Stimulated activated CD4-positive, alpha-beta T cell treated with anti-CD3 and anti-CD28 coated beads, Interleukin-4, amount 100 ng/mL, for 1 hour (primary cell): Measurements from ENCODE around the gene MXI1.

Experiments
- DNase-seq: peaks from one replicate; pipeline ENCODE4 v3.0.0-alpha.2; 2020

Gene MXI1

DNA sequence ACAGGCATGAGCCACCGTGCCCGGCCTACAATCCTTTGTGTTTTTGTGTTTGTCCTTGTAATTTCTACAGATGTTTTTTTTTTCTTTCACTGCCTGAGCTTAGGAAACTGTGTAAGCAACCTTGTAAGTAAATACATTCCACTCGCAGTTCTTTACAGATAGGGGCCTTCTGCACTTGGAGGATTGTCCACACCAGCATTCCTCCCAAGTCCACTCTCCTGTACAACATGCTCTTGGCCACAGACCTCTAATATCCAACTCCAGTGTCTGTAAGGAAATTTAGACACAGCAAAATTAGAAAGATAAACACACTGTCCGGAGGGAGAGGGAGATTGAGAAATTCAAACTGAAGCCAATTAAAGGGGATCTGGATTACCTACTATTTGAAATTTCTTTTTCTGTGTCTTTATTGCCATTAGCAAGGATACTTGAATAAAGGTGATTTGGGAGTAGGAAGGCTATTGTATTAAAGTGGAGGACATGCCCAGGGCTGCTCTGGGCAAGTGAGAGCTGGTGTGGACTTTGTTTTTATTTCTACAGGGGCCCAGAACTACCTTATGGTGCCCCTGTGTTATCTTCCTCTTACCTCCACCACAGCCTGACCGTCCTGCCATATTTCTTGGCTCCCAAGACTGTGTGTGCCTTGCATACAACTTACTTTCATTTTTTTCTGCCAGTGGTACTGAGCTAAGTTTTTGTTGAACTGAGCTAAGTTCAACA is 9.7 kb downstream of the MXI1 start:
- DNase-seq = no peak

DNA sequence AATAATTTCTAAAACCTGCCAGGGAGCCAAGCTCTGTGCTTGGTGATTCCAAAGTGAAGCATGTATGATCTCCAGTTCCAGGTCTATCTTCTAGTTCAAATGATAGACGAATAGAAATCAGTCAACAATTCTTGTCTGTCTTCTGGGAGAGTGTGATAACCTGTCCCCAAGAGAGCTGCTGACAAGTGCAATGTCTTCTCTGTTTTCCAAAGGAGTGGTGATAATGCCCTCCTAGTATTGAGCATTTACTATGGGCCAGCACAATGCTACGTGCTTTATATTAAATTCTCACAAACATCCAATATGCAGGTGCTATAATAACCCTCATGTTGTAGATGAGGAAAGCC is 10.2 kb downstream of the MXI1 start:
- no peak for DNase-seq

DNA sequence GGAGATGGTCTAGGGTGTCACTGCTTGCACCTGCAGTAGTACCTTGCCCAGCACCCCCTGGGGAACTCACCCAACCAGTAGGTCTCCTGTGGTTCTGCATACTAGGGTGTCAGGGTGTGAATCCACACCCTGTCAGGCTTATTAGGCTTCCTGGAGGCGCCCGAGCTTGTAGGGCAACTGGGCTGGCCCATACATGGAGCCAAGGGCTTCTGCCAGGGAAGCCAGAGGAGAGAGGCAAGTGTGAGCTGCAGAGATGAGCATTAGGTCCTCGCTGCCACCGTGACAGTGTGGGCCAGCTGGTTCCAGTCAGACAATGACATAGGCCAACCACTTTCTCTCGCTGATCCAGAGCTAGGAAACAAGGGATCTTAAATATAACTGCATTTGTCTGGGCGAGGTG is 11.2 kb downstream of the MXI1 start:
- no peak for DNase-seq

DNA sequence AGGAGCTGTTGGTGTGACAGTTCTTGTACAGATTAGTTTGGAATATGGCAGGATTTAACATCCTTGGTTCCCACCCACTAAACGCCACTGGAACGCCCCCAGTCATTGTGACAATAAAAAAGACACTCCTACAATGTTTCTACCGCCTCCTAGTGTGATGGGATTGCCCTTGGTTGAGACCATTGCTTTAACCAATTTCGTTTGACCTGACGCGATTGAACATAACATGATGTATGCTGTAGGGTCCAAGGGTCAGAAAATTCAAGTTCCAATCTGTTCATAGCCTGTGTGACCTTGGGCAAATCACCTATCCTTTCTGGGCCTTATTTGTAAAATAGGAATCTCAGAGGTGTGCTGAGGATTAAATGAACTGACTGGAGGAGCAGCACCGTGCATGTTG is 12.5 kb downstream of the MXI1 start:
- no peak for DNase-seq

DNA sequence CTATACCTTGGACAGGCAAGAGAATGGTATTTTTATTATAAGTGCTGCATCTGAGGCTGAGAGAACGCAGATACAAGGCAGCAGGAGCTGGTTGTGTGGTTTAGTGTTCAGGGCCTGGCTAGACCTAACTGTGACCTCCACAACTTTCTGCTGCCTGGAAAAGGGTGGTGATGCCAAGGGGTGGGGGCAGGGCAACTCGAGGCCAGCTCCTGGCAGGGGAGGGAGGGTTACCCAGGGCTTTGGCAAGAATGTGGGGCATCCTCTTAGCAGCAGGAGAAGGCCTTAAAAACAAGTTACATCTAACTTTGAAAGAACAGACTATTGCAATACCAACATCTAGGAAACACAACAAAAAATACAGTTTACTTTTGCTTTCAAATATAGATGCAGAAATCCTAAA is 13.0 kb downstream of the MXI1 start:
- DNase-seq = no peak

DNA sequence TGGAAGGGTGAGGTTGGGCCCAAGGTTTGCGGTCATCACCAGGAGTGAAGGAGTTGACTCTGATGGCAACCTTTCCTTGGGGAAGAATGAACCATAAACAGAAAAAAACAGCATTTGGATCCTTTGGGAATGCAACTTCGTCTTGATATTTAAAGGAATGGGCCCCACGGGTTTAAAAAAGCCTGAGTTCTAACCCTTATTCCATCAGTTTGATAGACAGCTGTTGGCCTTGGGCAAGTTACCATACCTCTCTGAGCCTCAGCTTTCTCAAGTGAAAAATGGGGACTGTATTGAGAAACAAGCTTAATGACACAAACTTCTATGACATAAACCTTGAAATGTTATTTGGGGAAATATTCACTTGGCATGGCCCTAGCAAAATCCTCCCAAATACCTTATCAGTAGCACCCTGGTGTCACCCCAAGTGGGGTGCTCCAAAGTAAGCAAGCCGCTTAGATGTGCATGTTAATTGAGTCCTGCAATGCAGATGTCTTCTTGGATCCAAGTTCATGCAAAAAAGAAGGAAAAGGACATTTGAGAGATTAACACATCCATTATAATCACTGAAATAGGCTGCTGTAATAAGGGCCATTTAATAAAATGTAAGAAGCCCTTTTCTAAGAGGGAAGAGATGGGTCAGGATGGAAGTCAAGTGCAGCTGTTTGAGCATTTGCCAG is 13.8 kb downstream of the MXI1 start:
- no peak for DNase-seq

DNA sequence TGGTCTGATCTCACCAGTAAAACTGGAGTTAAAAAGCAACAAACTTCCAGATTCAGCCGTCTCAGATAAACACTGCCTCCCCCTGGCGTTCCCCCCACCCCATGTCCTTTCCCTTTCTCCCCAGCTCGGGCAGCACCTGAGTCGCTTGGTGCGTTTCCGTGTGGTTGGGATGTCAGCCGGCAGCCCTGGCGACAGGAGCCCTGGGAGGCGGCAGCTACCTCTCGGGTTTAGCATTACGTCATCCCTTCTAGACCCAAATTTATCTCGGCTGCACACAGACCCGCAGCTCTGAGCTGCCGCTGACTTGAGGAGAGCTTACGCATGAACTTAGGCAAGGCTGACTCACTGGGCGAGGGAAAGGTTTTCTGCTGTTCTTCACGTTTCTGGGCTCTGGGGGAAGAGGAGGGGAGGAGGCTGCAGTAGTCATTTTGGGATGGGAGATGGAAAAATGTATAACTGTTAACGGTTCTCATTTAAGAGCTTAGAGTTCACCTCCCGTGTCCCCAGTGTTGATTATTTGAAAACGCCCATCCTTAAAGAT is 14.4 kb downstream of the MXI1 start:
- peak; percentile 68 for DNase-seq

DNA sequence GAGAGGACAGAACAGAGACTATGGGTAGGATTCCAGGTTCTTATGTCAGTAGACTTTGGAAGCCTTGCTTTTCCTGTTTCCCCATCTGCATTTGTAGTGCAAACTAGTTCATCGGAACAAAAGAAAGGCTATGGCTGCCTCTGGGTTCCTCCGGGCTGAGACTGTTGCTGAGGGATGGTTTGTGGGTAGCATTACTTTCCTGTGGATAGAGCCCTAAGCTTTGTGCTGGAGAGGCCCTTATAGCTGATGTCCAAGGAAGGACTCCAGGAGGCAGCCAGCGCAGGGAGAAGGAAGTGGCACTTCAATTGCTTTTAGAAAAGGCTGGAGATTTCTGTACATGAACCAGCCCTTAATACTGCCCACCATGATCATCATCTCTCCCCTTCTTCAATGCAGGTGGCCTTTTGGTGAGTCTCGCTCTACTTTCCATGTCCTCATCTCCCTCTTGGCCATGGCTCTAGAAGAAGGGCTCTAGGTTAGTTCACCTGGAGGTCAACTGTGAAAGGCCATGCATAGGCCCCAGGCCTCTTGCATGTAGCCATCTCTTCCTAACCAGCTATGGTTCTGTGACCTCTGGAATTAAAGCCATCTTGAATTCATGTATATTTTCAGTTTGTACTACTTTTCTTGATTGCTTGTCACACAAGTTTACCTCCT is 15.4 kb downstream of the MXI1 start:
- no peak for DNase-seq

DNA sequence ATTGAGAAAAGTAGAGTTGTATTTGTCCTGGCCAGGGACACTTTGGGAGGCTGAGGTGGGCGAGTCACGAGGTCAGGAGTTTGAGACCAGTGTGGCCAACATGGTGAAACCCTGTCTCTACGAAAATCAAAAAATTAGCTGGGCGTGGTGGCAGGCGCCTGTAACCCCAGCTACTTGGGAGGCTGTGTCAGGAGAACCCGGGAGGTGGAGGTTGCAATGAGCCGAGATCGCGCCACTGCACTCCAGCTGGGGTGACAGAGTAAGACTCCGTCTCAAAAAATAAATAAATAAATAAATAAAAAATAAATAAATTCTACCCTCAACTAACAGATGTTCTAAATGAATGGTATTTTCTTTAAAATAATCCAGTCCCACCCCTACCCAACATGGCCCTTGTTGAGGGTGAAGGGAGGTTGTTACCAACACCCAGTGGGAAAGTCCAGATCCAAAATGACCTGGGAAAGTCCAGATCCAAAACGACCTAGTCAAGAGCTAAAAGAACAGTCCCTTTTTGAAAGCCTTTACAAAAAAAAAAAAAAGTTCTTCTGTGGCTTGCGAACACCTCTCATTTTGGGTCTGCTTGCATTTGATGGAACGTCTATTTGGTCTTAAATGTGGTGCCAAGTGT is 16.0 kb downstream of the MXI1 start:
- DNase-seq = no peak

DNA sequence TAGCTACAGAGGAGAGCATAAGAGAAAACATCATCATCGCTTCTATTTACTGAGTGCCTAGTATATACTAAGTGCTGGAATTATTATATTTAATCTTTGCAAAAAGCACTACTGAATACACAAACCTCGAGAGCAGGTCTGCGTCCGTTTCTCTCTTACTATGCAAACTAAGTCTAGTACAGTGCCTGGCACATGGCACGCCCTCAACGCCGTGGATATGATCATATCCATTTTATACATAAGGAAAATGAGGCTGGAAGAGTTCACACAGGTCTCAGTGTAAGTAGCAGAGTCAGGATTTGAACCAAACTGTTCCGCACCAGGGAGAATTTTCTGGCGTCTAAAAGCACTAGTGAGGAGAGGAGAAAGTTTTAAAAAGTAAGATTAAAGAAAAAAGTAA is 17.6 kb downstream of the MXI1 start:
- DNase-seq = no peak

DNA sequence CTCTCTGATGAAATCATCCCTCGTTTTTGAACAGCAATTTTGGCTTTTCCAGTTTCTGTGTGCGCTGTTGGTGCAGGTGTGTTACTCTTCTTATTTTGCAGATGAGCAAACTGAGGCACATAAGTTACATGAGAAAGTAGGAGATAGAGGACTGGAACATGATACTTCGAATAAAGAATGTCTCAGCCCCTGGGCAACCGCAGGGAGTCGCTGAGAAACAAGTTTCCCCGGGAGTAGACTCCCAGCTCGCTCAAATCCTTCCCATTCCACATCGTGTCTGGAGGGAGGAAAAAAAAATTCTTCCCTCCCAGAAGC is 18.0 kb downstream of the MXI1 start:
- DNase-seq = no peak

DNA sequence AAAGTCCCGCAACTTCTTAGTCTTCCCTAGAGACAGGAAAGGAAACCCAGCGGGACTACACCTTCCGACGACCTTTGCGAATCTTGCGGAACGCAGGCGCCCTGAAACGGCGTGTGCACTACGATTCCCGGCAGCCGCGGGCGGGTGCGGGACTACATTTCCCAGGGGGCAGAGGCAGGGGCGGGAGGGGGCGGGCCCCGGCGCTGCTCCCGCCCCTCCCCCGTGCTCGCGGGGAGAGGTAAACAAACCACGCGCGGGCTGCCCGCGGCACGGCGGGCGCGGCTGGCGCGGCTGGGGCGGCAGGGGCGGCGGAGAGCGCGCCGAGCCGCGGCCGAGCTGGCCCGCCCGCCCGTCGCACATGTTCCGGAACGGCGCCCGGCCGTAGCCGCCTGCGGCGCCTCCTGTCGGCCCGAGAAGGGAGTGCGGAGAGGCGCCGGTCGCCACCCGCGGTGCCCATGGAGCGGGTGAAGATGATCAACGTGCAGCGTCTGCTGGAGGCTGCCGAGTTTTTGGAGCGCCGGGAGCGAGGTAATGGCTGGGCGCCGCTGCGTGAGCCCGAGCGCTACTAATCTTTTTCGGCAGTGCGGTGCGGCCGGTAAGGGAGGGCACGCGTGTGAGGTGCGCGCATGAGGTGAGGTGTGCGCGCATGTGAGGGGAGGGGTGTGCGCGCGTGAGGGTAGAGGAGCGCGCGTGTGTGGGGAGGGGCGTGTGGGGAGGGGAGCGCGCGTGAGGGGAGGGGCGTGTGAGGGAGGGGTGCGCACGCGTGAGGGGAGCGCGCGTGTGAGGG is 18.5 kb downstream of the MXI1 start:
- peak; percentile 87 for DNase-seq

DNA sequence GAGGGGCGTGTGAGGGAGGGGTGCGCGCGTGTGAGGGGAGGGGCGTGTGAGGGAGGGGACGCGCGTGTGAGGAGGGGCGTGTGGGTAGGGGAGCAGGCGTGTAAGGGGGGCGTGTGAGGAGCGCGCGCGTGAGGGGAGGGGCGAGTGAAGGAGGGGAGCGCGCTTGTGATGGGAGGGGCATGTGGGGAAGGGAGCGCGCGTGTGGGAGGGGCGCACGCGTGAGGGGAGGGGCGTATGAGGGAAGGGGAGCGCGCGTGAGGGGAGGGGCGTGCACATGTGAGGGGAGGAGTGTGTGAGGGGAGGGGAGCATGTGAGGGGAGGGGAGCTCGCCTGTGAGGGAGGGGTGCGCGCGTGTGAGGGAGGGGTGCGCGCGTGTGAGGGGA is 19.1 kb downstream of the MXI1 start:
- DNase-seq = peak; percentile 88

DNA sequence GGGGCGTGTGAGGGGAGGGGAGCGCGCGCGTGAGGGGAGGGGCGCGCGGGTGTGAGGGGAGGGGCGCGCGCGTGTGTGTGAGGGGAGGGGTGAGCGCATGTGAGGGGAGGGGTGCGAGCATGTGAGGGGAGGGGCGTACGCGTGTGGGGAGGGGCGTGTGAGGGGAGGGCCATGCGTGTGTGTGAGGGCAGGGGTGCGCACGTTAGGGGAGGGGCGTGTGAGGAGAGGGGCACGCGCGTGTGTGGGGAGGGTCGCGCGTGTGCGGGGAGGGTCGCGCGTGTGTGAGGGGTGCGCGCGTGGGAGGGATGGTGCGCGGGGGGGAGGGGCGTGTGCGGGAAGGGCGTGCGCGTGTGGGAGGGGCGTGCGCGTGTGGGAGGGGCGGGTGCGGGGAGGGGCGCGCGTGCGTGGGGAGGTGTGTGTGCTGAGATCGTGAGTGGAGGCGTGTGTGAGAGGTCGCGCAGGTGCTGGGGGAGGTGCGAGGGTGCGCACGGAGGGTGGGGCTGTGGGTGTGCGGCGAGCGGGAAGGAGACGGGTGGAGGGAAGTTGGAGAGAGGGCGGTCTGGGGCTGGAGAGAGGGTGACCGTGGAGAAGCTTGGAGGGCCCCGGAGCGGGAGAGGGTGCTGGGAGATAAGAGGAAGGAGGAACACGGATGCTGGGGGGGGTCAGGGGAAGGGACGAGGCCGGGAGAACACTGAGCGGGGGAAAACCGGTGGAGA is 19.7 kb downstream of the MXI1 start:
- peak; percentile 80 for DNase-seq

DNA sequence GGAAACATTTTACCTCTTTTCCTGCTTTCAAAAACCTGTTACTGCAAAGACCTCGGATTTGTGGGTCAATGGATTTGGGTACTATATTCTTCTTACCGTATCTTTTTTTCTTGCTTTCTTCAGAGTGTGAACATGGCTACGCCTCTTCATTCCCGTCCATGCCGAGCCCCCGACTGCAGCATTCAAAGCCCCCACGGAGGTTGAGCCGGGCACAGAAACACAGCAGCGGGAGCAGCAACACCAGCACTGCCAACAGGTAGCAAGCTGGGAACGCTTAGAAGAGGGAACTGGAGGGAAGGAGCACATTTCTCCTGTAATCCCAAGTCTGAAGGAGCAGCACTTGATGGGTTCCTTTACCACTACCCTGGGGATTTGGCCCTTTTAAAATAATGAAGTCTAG is 20.7 kb downstream of the MXI1 start:
- DNase-seq = no peak

DNA sequence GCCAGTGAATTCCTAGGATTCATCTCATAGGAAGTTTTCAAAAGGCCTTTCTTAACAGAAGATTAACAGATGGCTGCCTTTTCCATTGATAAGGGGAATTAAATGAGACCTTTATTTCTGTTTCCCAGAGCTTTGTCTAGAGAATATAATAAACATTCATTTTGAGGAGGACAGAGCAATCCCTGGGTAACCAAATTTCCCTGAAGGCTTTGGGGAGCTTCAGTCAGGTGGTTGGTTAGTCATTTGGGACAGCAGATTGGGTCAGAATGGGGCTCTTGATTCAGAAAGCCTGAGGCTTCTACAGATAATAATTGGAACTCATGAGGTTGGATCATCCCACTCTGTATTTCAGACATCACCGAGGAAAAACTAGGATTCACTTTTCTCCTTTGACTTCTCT is 21.8 kb downstream of the MXI1 start:
- no peak for DNase-seq

DNA sequence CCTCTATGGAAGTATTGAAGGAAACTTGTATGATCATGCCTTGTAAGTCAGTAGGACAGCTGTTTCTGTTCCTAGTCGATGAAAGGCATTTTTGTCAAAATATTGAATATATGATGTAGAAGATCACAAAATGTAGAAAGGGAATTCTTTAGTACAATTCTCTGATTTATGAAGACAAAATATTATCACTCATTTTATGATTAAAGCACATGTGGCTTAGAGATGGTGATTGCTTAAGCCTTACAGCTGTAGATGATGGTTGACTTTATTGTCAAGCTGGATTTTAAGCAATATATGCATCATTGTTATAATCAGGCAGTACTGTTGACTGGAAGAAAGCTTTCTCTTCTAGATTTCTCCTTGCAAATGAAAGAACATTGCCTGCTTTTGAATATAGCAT is 26.4 kb downstream of the MXI1 start:
- DNase-seq = no peak

DNA sequence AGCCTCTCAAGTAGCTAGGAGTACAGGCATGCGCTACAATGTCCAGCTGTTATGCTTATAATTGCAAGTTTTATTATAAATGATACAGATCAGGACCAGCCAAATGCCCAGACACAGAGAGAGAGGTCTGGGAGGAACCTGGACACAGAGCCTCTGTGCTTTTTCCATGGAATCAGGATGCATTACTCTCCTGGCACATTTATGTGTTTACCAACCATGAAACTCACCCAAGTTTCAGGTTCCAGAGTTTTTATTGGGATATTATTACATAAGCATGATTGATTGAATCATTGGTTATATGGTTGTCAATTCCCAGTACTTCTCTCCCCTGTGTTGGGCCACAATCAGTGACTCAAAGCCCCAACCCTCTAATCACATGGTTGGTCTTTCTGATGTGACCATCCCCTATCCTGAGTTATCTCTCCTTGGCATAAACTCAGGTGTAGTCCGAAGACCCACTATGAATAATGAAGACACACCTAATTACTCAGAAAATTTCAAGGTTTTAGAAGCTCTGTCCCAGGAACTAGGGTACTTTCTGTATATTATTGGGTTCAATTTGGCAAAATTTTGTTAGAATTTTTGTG is 30.6 kb downstream of the MXI1 start:
- no peak for DNase-seq

DNA sequence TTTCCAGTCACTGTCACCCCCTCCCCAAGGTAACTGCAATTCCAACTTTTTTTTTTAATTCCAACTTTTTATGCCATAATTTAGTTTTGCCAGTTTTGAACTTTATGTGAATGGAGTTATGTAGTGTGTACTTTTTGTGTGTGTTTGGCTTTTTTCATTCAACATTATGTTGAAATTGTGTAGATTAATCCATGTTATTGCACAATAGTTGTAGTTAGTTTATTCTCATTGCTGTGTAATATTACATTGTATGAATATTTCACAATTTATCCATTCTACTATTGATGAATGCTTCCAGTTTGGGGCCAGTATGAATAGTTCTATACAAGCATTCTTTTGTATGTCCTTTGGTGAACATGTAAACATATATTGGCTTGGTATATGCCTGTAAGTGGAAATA is 32.5 kb downstream of the MXI1 start:
- no peak for DNase-seq

DNA sequence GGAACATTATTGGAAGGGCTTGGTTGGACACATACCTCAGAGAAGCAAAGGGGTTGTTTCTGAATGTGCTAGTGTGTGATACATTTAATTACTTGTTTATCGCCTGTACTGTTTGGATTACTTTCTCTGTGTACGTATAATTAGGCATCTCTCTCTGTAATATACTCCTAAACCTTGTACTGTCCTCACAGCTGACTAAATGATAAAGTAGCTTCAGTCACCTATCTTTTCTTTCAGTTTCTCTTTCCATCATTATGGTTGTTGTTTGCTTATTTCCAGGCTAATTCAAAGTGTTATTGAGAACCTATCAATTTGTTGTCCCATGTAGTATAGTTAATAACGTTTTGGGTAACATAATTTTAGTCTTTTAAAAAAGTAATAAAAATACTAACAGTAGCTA is 34.0 kb downstream of the MXI1 start:
- DNase-seq = no peak

DNA sequence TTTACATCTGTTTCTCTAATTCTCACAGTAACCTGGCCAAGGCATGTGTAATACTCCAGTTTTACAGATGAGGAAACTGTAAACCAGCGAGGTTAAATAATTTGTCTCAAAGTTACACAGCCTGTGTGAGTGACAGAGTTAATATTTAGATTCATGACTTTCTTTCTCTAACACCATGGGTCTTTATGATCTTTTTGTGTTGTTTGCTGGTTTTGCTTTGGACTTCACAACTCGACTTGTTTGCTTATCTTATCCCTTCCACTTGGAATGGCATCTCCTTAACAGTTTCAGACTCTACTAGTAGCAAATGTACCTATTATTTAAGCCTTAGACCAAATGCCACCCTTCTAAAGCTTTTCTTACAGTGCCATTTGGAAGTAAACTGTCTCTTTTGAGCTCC is 34.4 kb downstream of the MXI1 start:
- no peak for DNase-seq

DNA sequence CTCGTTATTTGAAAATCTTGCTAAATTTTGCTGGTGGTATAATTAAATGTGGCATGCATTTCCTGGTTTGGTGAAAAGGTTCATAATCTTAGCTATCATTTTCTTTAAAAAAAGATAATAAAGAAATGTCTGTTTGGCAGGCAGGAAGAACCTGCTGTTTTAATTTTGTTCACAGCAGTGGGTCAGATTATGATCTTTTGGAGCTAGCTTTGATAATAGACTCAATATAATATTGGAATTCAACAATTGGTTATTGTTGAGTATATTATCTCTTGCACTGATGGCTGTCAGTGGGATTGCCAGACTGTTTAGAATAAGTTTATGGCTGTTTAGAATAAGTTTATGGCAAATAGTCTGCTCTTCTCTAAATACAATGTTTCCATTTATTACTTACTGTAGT is 35.1 kb downstream of the MXI1 start:
- no peak for DNase-seq
